ENCODE measurements around the gene FER.

DNA sequence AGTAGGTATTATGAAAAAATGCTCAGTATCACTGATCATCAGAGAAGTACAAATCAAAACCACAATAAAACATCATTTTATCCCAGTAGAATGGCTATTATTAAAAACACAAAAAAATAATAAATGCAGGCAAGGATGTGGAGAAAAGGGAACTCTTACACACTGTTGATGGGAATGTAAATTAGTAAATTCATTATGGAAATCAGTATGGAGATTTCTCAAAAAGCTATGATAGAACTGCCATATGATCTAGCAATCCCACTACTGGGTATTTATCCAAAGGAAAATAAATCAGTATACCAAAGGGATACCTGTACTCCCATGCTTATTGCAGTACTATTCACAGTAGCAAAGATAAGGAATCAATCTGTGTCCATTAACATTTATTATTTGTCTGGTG is 209.6 kb downstream of the FER start:
- TF ChIP-seq NONO (IDR thresholded peaks at IDR 0.05) (no peak), NONO (CRISPR knock-in tag; conservative IDR thresholded peaks at IDR 0.05) (no peak), KMT2B (CRISPR knock-in tag; IDR thresholded peaks at IDR 0.05) (no peak), ZFP36 (IDR thresholded peaks at IDR 0.05; ENCODE audit: borderline replicate concordance, low read depth, low read length, partially characterized antibody) (no peak), ZNF33A (CRISPR knock-in tag; IDR thresholded peaks at IDR 0.05; ENCODE audit: borderline replicate concordance) (no peak), NFE2L1 (CRISPR knock-in tag; IDR thresholded peaks at IDR 0.05; ENCODE audit: borderline replicate concordance) (no peak)
- TF ChIP-seq, protein P1, sequence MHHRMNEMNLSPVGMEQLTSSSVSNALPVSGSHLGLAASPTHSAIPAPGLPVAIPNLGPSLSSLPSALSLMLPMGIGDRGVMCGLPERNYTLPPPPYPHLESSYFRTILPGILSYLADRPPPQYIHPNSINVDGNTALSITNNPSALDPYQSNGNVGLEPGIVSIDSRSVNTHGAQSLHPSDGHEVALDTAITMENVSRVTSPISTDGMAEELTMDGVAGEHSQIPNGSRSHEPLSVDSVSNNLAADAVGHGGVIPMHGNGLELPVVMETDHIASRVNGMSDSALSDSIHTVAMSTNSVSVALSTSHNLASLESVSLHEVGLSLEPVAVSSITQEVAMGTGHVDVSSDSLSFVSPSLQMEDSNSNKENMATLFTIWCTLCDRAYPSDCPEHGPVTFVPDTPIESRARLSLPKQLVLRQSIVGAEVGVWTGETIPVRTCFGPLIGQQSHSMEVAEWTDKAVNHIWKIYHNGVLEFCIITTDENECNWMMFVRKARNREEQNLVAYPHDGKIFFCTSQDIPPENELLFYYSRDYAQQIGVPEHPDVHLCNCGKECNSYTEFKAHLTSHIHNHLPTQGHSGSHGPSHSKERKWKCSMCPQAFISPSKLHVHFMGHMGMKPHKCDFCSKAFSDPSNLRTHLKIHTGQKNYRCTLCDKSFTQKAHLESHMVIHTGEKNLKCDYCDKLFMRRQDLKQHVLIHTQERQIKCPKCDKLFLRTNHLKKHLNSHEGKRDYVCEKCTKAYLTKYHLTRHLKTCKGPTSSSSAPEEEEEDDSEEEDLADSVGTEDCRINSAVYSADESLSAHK (CRISPR knock-in tag; IDR thresholded peaks at IDR 0.05; ENCODE audit: borderline replicate concordance), result no peak
- TF ChIP-seq, protein P2, sequence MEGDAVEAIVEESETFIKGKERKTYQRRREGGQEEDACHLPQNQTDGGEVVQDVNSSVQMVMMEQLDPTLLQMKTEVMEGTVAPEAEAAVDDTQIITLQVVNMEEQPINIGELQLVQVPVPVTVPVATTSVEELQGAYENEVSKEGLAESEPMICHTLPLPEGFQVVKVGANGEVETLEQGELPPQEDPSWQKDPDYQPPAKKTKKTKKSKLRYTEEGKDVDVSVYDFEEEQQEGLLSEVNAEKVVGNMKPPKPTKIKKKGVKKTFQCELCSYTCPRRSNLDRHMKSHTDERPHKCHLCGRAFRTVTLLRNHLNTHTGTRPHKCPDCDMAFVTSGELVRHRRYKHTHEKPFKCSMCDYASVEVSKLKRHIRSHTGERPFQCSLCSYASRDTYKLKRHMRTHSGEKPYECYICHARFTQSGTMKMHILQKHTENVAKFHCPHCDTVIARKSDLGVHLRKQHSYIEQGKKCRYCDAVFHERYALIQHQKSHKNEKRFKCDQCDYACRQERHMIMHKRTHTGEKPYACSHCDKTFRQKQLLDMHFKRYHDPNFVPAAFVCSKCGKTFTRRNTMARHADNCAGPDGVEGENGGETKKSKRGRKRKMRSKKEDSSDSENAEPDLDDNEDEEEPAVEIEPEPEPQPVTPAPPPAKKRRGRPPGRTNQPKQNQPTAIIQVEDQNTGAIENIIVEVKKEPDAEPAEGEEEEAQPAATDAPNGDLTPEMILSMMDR (CRISPR knock-in tag; IDR thresholded peaks at IDR 0.05), result no peak

Data from HepG2 (cell line).